Upper lobe of left lung (tissue), 6 donors: ENCODE results near the gene KAZN. TPM values are rescaled to one million over a fixed set of nuclear protein-coding genes. Genes with fewer than 3 reads are reported as not detected.

Experiments used
- ATAC-seq, 2 donors: fragments of 200-7000 bp; cut with Tn5 transposase; one replicate each; pipeline ENCODE4 v1.9.1; 2022; ENCODE audit warnings: mild to moderate bottlenecking in 2 of 2, moderate library complexity in 2 of 2; ENCODE audit not compliant: low FRiP score in 2 of 2
- DNase-seq, 2 donors: peaks; one replicate each; pipeline ENCODE4 v3.0.0-alpha.2; 2019 to 2020
- H3K27ac ChIP-seq, 4 donors: fragments of 200-600 bp; sonication (generic); one replicate each; pipeline ENCODE4 v1.5.1; 2016 to 2019
- H3K27me3 ChIP-seq, 4 donors: fragments of 200-600 bp; sonication (generic); one replicate each; pipeline ENCODE4 v1.5.1; 2017 to 2019
- H3K36me3 ChIP-seq, 4 donors: fragments of 200-600 bp; sonication (generic); one replicate each; pipeline ENCODE4 v1.5.1; 2016 to 2019
- H3K4me1 ChIP-seq, 4 donors: fragments of 200-600 bp; sonication (generic); one replicate each; pipeline ENCODE4 v1.5.1; 2018 to 2019
- H3K4me3 ChIP-seq, 4 donors: fragments of 200-600 bp; sonication (generic); one replicate each; pipeline ENCODE4 v1.5.1; 2017 to 2019; ENCODE audit warnings: mild to moderate bottlenecking in 2 of 4, moderate library complexity in 1 of 4
- H3K9me3 ChIP-seq, 4 donors: fragments of 200-600 bp; sonication (generic); one replicate each; pipeline ENCODE4 v1.5.1; 2018 to 2019
- CTCF ChIP-seq, 6 experiments: fragments of 450-650 bp in 4 of 6; fragments of 200-600 bp in 2 of 6; sonication (generic) in 2 of 6; IDR thresholded peaks; one replicate each; pipeline ENCODE4 v1.5.1; 2016 to 2019; ENCODE audit warnings: antibody characterized with exemption in 6 of 6
- EP300 ChIP-seq, 4 donors: sonication (generic); formaldehyde crosslinking; IDR thresholded peaks; one replicate each; pipeline ENCODE4 v1.5.1; 2017; ENCODE audit warnings: antibody characterized with exemption in 4 of 4, control low read depth in 2 of 4
- POLR2A ChIP-seq, 4 donors: fragments of 450-650 bp; IDR thresholded peaks; one replicate each; pipeline ENCODE4 v1.5.1; 2016 to 2017; ENCODE audit warnings: antibody characterized with exemption in 4 of 4, mild to moderate bottlenecking in 2 of 4
- POLR2AphosphoS5 ChIP-seq, 2 donors: sonication (generic); formaldehyde crosslinking; IDR thresholded peaks; one replicate each; pipeline ENCODE4 v1.5.1; 2017; ENCODE audit warnings: antibody characterized with exemption in 2 of 2
- WGBS, 2 donors: methylation state at CpG; one replicate each; pipeline ENCODE4 v1.1.5; 2017 to 2018; 5-methylcytosine and 5-hydroxymethylcytosine counted together
- total RNA-seq, 6 donors: library from RNA; depleted of rRNA in 4 of 6; stranded (reverse); fragments of >200 nt in 4 of 6; gene quantifications; one replicate each; pipeline versions ENCODE4 v1.1.0 to v1.2.1, GENCODE V29; 2016 to 2021
- donor health status: DM: no; HTN: no; CAD: no; lungs with moderate emphysema.
- donor health status: DM: no; HTN: yes; CAD: no; lungs with severe emphysema.

KAZN gene
- total RNA-seq, 6 donors from 2014 or later = 11.5 to 30.0 (median 17.6) TPM

GRCh38 chr1:14889825-14890440, 291.4 kb downstream of the KAZN start:
- no peak for DNase-seq
- 79 to 85% methylated on average over 13 of the region's 13 CpGs for WGBS, 2 donors
- Histone ChIP-seq H3K4me3 (no peak overlapping the region), H3K27me3 (no peaks in the 10 kb centered on the region), H3K27ac (no peak overlapping the region), H3K9me3 (no peaks in the 10 kb centered on the region), H3K4me1 (peaks cover 0 to 1% (median 0%) of the 10 kb centered on the region in 4 donors), H3K36me3 (no peaks in the 10 kb centered on the region)
- ATAC-seq = no peak
- TF ChIP-seq EP300 (IDR thresholded peaks at IDR 0.05) = no peak
- no peak for TF ChIP-seq POLR2AphosphoS5 (IDR thresholded peaks at IDR 0.05)
- TF ChIP-seq POLR2A (IDR thresholded peaks at IDR 0.05) = no peak
- no peak for TF ChIP-seq CTCF (IDR thresholded peaks at IDR 0.05)

DNA sequence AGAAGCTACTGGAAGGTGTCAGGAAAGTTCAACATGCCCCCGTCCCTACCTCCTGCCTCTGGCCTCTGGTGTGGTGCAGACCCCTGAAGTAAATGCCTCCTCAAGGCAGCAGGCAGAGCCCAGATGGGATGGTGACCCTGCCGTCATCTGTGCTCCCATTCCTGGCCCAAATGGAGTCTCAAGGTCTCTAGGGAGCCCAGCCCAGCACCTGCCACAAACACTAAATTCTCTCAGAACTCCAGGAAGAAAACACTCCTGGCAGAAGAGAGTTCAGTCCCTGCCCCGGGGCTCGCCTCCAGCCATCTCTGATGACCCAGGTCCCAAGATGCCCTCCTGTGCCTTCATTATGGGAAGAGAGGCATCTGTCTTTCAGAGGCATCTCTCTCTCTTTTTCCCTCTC, 293.5 kb downstream of the KAZN start:
- no peak for ATAC-seq
- Histone ChIP-seq H3K4me3 (no peak overlapping the region), H3K27me3 (no peaks in the 10 kb centered on the region), H3K27ac (no peak overlapping the region), H3K4me1 (peaks cover 0 to 3% (median 0%) of the 10 kb centered on the region in 4 donors), H3K9me3 (no peaks in the 10 kb centered on the region), H3K36me3 (no peaks in the 10 kb centered on the region)
- TF ChIP-seq EP300 (IDR thresholded peaks at IDR 0.05) = no peak
- no peak for TF ChIP-seq CTCF (IDR thresholded peaks at IDR 0.05)
- no peak for TF ChIP-seq POLR2A (IDR thresholded peaks at IDR 0.05)
- no peak for TF ChIP-seq POLR2AphosphoS5 (IDR thresholded peaks at IDR 0.05)
- DNase-seq = no peak
- 82 to 90% methylated on average over 2 to 4 of the region's 4 CpGs for WGBS, 2 donors

GRCh38 chr1:14894811-14895560, 296.5 kb downstream of the KAZN start:
- no peaks in the 10 kb centered on the region for H3K36me3 ChIP-seq
- H3K27ac ChIP-seq = no peak overlapping the region
- H3K4me3 ChIP-seq = no peak overlapping the region
- H3K27me3 ChIP-seq = no peaks in the 10 kb centered on the region
- no peak for TF ChIP-seq CTCF (IDR thresholded peaks at IDR 0.05)
- no peak for TF ChIP-seq POLR2A (IDR thresholded peaks at IDR 0.05)
- no peak for TF ChIP-seq EP300 (IDR thresholded peaks at IDR 0.05)
- no peak for TF ChIP-seq POLR2AphosphoS5 (IDR thresholded peaks at IDR 0.05)
- ATAC-seq (peak in 1 of 2 donors; percentile 15), DNase-seq (no peak)
- no peaks in the 10 kb centered on the region for H3K9me3 ChIP-seq
- 60 to 73% methylated on average over 6 to 11 of the region's 11 CpGs for WGBS, 2 donors
- H3K4me1 ChIP-seq = peaks cover 0 to 3% (median 0%) of the 10 kb centered on the region in 4 donors

DNA sequence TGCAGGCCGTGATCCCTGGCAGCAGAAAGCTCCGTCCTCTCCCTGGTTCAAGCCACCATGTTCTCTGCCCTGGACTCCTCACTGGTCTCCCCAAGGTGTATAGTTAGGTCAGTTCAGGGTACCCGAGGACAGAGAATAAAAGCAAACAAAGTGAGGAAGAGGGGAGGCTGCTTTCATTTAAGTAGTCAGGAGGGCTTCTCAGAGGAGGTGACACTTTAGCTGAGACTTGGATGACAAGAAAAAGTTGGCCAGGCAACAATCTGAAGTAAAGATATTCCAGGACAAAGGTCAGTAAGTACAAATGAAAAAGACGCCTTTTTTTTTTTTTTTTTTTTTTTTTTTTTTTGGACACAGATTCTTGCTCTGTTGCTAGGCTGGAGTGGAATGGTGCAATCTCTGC, 297.2 kb downstream of the KAZN start:
- H3K27ac ChIP-seq = no peak overlapping the region
- no peaks in the 10 kb centered on the region for H3K27me3 ChIP-seq
- no peaks in the 10 kb centered on the region for H3K36me3 ChIP-seq
- 80 to 95% methylated on average over 4 of the region's 4 CpGs for WGBS, 2 donors
- H3K9me3 ChIP-seq = no peaks in the 10 kb centered on the region
- peaks cover 0 to 3% (median 0%) of the 10 kb centered on the region in 4 donors for H3K4me1 ChIP-seq
- H3K4me3 ChIP-seq = no peak overlapping the region
- no peak for ATAC-seq
- TF ChIP-seq CTCF (IDR thresholded peaks at IDR 0.05) = no peak
- TF ChIP-seq POLR2A (IDR thresholded peaks at IDR 0.05) = no peak
- TF ChIP-seq POLR2AphosphoS5 (IDR thresholded peaks at IDR 0.05) = no peak
- no peak for DNase-seq
